Neural crest cell (in vitro differentiated cells): ENCODE results near the gene ASB13. TPM values are rescaled to one million over a fixed set of nuclear protein-coding genes. Genes with fewer than 3 reads are reported as not detected.
A peak's percentile ranks its signal among the peaks of the same experiment; 100 is the strongest.

Experiments
- DNase-seq: peaks from one replicate; pipeline ENCODE4 v3.0.0; 2021; ENCODE audit warnings: low read depth, mixed read lengths, low spot score
- H3K27ac Mint-ChIP-seq: one replicate; pipeline ENCODE4 v1.8.0; 2021; ENCODE audit warnings: mild to moderate bottlenecking, mixed read lengths; ENCODE audit not compliant: unreplicated experiment
- H3K27me3 Mint-ChIP-seq: 2 replicates; pipeline ENCODE4 v1.8.0; 2021; ENCODE audit warnings: low read depth, mild to moderate bottlenecking, mixed read lengths
- H3K36me3 Mint-ChIP-seq: 2 replicates; pipeline ENCODE4 v1.8.0; 2021; ENCODE audit warnings: low read depth, mild to moderate bottlenecking, mixed read lengths
- H3K4me1 Mint-ChIP-seq: 2 replicates; pipeline ENCODE4 v1.8.0; 2021; ENCODE audit warnings: mixed read lengths
- H3K4me3 Mint-ChIP-seq: one replicate; pipeline ENCODE4 v1.8.0; 2021; ENCODE audit warnings: mild to moderate bottlenecking, mixed read lengths
- H3K9me3 Mint-ChIP-seq: 2 replicates; pipeline ENCODE4 v1.8.0; 2021; ENCODE audit warnings: mixed read lengths
- total RNA-seq: library from RNA; stranded (reverse); gene quantifications from 2 replicates; pipeline ENCODE4 v1.2.1, GENCODE V29; 2021
- TF ChIP-seq, protein P1 (sequence below): fragments of 200-600 bp; sonication (generic); conservative IDR thresholded peaks from 2 replicates; pipeline ENCODE4 v1.5.0; 2021; ENCODE audit warnings: antibody characterized with exemption, mild to moderate bottlenecking

Gene ASB13
- total RNA-seq, 1 donor from 2014 or later, result 40.8 TPM

DNA sequence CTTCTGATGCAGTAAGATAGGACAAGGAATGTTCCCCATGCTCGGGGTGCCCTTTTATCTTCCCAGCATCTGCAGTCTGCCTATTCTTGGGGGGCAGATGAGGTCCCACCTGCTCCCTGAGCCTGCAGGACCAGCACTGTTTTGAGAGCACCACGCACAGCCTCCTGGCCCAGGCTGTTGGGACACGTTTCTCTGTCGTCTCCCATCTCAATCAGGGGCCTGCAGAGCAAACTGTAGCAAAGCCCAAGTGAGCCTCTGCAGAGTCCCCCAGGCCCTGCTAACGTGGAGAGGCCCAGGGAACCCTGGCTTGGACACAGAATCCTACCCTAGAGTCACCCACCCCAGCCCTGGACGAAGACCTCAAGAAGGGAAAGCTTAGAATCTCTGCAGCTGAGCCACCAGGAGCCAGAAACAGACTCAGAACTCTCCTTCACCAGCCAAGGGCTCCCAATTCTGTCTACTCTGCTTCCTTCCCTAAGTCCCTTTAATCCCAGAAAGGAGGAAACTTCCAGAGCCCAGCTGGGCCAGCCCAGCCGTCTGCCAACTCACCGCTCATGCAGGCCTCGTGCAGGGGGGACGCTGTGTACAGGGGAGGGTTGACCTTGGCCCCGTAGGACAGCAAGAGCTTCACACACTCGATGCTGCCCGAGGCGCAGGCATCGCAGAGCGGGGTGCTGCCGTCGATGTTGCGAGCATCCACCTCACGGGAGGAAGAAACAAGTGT lies 15.6 kb downstream of the ASB13 start:
- Mint-ChIP-seq H3K36me3 (peaks cover 9% of the 10 kb centered on the region), H3K27ac (peak overlapping the region; percentile 19), H3K9me3 (no peaks in the 10 kb centered on the region), H3K4me1 (peaks cover 5% of the 10 kb centered on the region), H3K4me3 (no peak overlapping the region), H3K27me3 (no peaks in the 10 kb centered on the region)
- no peak for DNase-seq
- TF ChIP-seq, protein P1, sequence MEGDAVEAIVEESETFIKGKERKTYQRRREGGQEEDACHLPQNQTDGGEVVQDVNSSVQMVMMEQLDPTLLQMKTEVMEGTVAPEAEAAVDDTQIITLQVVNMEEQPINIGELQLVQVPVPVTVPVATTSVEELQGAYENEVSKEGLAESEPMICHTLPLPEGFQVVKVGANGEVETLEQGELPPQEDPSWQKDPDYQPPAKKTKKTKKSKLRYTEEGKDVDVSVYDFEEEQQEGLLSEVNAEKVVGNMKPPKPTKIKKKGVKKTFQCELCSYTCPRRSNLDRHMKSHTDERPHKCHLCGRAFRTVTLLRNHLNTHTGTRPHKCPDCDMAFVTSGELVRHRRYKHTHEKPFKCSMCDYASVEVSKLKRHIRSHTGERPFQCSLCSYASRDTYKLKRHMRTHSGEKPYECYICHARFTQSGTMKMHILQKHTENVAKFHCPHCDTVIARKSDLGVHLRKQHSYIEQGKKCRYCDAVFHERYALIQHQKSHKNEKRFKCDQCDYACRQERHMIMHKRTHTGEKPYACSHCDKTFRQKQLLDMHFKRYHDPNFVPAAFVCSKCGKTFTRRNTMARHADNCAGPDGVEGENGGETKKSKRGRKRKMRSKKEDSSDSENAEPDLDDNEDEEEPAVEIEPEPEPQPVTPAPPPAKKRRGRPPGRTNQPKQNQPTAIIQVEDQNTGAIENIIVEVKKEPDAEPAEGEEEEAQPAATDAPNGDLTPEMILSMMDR, result no peak

DNA sequence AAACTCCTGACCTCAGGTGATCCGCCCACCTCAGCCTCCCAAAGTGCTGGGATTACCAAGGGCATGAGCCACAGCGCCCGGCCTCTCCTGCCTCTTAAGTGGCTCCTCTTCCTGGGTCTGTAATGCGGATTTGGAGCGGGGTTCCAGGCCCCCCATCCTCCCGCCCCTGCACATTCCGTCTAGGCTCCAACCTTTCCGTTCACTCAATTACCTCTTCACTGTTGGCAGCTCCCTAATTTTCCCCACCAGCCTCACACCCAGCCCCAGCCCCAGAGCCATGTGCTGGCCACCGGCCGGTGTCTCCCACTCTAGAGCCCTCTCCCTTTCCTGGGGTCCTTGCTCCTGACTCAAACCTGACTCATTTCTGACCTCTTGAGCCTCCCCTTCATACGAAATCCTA lies 16.6 kb downstream of the ASB13 start:
- Mint-ChIP-seq H3K27me3 (no peaks in the 10 kb centered on the region), H3K4me1 (peaks cover 5% of the 10 kb centered on the region), H3K36me3 (peaks cover 10% of the 10 kb centered on the region), H3K9me3 (no peaks in the 10 kb centered on the region), H3K4me3 (no peak overlapping the region), H3K27ac (peak overlapping the region; percentile 94)
- TF ChIP-seq, protein P1, result no peak
- DNase-seq, result no peak

DNA sequence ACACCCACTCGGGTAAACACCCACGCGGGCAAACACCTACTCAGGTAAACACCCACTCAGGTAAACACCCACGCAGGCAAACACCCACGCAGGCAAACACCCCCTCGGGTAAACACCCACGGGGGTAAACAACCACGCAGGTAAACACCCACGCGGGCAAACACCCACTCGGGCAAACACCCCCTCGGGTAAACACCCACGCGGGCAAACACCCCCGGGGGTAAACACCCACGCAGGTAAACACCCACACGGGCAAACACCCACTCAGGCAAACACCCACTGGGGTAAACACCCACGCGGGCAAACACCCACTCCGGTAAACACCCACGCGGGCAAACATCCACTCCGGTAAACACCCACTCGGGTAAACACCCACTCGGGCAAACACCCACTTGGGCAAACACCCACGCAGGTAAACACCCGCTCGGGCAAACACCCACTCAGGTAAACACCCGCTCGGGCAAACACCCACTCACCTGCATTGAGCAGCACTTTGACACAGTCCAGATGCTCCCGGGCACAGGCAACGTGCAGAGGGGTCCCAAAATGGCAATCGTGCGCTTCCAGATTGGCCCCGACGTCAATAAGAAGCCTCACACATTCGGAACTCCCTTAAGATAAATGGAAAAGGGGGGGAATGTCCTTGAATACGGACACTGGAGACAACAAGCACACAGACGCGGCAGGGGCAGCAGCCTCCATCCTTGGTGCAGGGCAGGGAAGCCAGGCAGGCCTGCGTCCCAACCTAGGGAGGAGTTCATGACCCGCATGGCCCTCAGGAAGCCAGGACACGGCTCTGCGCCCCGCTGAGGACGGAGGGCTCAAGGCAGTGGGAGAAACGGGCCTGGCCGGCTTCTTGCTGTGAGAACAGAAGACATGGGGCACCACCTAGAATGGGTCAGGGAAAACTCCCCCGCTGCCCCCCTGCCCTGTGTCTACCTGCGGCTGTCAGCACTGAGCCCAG lies 17.6 kb downstream of the ASB13 start:
- H3K27ac Mint-ChIP-seq, result no peak overlapping the region
- peaks cover 17% of the 10 kb centered on the region for H3K36me3 Mint-ChIP-seq
- DNase-seq, result no peak
- no peaks in the 10 kb centered on the region for H3K27me3 Mint-ChIP-seq
- H3K9me3 Mint-ChIP-seq, result no peaks in the 10 kb centered on the region
- H3K4me1 Mint-ChIP-seq, result peaks cover 5% of the 10 kb centered on the region
- TF ChIP-seq, protein P1, result no peak
- H3K4me3 Mint-ChIP-seq, result no peak overlapping the region

DNA sequence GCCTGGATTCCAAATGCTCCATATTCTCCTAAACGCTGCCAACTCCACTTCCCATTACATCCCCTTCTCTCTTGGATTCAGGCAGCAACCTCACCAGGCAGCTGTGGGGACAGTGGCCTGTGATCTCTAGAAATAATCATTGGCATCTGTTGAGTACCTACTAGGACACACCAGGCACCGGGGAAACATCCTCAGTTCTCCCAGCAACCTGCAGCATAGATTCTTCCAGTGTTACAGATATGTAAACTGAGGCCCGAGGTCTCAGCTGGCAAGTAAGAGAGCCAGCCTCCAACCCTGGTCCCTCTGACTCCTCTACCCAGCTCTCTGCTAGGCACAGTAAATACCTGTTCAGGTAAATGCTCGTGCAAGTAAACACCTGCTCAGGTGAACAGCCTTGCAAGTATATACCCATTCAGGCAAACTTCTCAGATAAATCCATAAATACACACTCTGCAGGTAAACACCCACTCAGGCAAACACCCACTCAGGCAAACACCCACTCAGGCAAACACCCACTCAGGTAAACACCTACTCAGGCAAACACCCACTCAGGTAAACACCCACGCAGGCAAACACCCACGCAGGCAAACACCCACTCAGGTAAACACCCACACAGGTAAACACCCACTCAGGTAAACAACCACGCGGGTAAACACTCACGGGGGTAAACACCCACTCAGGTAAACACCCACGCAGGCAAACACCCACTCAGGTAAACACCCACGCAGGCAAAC lies 18.7 kb downstream of the ASB13 start:
- no peak overlapping the region for H3K27ac Mint-ChIP-seq
- H3K27me3 Mint-ChIP-seq, result no peaks in the 10 kb centered on the region
- H3K9me3 Mint-ChIP-seq, result no peaks in the 10 kb centered on the region
- no peak for DNase-seq
- H3K4me1 Mint-ChIP-seq, result peaks cover 5% of the 10 kb centered on the region
- H3K36me3 Mint-ChIP-seq, result peaks cover 17% of the 10 kb centered on the region
- H3K4me3 Mint-ChIP-seq, result no peak overlapping the region
- TF ChIP-seq, protein P1, result no peak

DNA sequence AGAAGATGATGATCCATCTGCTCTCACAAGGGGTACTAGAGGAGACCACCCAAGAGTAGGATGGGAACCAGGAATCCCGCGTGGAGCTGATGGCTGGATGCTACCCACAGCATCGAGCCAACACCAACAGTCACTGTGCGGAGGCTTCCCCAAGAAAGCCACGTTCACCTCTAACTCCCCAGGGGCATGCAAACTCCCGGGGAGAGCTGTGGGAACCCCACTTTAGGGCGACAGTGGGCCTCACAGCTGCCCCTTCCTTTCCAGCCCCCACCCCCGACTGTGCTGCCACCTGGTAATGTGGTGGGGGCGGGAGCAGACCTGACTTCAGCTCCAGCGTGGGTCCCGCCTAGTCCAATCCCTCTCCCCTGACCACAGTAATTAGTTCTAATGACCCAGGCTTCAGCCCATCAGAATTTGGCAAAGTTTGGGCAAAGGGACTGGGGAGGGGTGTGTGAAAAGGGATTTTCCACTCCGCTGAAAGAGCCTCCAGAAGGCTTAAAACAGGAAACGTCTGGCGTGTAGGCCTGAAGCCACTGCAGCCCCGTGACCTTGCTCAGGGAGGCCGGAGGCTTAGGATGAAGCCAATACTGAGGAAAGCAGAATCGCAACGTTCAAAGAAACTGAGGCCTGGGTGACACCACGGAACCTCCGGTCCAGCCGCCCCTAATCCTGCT lies 20.3 kb downstream of the ASB13 start:
- Mint-ChIP-seq H3K27me3 (no peaks in the 10 kb centered on the region), H3K36me3 (peaks cover 20% of the 10 kb centered on the region), H3K27ac (no peak overlapping the region), H3K4me3 (no peak overlapping the region), H3K9me3 (no peaks in the 10 kb centered on the region), H3K4me1 (peaks cover 5% of the 10 kb centered on the region)
- no peak for DNase-seq
- TF ChIP-seq, protein P1, result no peak
